Activated gamma-delta T cell (primary cell): Measurements from ENCODE around the gene SERINC3.
A peak's percentile ranks its signal among the peaks of the same experiment; 100 is the strongest.
"Not testable (repeated sequence)": the region's sequence is repeated elsewhere in the genome, so short reads cannot be mapped to it uniquely, and the experiment has no call there.

Experiments
- DNase-seq: peaks from one replicate; lab custom pipeline; 2025; lab: John Stamatoyannopoulos, UW
- total RNA-seq, 2 donors: gene quantifications; one replicate each; lab custom pipeline; 2026; lab: John Stamatoyannopoulos, UW

SERINC3 gene
- total RNA-seq: 232 to 267 reads per million in 2 donors

DNA sequence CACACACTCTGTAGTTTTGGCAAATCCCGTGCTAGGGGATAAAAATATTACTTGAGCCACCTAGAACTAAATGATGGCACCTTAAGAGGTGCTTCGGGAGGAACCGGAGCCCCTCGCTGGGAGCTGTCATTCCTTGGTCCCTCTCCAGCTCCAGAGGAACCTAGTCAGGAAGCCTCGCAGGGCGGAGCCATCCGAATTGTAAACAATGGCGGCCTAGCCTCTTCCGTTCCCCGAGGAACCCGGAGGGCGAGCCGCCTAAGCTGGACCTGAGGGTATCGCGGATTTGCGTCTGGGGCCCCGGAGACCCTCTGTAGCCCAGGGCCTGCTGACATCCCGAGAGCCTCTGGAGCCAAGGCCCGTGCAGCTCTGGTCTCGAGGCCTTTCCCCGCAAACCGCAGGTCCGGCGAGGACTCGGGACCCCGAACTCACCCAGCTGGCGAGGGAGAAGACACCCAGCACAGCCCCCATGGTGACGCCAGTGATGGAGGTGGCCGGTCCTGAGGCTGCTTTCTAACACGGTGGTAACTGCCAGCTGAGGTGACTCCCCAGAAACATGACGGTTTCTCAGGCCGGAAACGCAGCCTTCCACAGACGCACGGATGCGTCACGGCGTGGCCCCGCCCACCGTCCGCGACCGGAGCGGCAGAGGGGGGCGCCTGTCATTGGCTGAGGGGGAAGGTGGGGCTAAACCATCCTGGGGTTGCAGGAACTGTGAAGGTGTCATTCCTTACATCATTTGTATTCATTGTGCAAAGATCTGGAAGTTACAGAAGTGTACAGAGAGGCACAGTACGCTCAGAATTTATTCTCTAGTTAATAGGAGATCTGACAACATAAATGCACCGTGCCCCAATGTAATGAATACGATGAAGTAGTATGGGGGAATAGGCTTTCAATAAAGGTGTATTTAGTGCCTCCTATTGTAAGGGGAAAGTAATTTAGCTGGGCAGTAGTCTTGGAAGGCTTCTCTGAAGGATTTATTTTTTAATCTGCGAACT, at the start of gene SERINC3:
Gene SERINC3 (minus strand): TSS at position 587 of the 998 bp plus-strand sequence. CDS start 119 bp downstream, at position 468.
- DNase-seq: peak; percentile 97

DNA sequence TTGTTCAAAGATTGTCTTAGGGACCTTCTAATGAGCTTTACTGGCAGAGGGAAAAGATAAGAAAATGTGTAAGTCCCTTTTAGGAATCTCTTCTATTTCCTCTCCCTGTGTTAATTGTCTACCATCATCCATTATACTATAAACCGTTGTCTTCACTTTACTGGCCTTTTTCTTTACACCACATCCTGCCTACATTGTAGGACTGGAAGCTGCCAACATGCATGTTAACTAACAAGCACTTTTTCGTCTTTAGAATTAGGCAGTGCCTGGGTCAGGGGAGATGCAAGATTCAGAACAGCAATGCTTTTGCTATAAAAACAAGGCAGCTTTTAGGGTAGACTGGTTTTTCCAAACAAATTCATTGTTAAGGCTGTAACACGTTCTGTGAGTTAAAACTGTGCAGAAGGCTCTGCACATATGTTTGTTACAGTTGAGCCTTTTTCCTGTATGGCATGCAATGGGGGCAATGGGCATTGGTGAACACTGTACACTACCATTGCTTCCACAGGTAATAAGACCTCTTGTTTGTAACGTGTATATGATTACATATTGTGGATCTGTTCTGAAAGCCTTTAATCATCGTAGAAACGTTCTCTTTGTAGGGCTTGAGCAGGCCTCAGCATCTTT, 49.6 kb upstream of the SERINC3 start:
- DNase-seq: no peak

DNA sequence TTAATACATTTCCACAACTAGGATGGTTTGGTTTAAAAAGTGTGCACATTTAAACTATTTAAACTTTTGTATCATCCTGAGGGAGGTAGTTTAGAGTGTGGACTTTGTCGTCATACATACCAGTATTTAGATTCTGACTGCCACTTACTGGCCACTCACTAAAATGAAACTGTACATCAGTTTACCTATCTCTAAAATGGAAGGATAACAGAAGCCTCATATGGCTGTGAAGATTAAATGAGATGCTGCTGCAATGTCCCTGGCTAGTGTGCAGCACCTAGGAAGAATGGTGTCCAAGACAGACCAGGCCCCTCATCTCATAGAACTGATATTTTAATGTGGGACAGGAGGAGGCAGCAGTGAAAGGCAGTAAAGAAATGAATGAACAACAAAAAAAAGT, 48.5 kb upstream of the SERINC3 start:
- no peak for DNase-seq

DNA sequence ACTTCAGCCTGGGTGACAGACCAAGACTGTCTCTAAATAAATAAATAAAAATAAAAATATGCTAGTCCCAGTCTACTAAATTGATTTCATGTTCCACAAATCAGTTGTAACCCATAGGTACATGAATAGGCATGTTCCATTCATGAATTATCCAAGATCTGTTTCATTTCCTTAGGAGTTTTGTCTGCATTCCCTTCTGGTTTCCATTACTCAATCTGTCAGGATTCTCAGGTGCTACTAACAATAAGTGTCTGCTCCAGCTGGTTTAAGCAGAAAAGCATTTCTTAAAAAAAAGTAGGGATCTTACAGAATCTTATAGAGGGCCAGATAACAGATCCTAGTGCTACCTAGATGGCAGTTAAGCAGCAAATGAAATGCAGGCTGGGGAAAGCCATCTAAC, 44.9 kb upstream of the SERINC3 start:
- DNase-seq: no peak

DNA sequence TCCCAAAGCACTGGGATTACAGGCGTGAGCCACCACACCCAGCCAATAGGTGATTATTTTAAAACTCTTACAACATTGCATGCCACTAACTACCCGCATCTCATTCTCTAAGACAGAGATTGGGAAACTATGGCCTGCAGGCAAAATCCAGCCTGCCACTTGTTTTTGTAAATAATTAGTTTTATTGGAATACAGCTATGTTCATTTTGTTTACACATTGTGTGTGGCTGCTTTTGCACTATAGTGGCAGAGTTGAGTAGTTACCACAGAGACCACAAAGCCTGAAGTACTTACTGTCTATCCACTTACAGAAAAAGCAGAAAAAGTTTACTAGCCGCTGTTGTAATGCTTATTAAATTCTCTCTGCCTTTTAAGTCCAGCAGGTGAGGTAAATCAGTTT, 44.1 kb upstream of the SERINC3 start:
- no peak for DNase-seq

DNA sequence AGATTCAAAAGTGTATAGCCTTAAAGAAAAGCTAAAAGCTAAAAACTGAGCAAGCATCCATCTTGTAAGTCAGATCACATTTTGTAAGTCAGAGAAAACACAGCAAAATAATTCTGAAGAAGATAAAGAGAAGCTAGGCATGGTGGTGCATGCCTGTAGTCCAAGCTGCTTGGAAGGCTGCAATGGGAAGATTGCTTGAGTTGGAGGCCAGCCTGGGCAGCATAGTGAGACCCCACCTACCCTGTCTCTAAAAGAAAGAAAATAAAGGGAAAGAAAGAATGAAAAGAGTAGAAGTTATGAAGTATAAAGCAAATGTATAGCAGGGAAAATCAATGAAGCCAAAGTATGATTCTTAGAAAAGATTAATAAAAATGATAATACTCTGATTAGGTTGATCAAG, 40.0 kb upstream of the SERINC3 start:
- no peak for DNase-seq

DNA sequence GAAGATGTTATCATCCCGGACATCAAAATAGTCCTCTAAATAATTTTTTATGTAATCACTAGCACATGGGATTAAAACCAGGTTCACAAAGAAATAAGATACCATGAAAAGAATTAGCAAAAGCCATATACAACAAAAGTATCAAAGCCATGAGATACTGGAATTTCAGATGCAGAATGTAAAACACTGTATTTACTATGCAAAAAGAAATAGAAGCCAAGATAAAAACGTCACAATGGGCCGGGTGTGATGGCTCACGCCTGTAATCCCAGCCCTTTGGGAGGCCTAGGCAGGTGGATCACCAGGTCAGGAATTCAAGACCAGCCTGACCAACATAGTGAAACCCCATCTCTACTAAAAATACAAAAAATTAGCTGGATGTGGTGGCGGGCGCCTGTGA, 38.9 kb upstream of the SERINC3 start:
- not testable (repeated sequence) for DNase-seq

DNA sequence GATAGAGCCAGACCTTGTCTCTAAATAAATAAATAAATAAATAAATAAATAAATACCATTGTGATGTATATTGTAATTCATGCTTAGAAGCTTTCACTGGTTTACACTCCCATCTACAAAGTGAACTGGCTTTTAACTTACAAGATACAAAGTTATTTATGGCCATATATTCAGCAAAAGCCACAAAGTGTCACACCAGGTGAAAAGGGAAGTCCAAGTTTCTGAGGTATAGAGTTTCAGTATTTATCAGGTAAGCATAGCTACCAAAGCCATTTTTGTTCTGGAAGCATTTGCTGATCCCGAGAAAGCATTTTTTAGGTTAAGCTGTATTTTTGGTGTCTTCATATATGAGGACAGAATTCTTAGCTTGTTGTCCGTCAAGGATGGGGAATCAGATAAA, 38.4 kb upstream of the SERINC3 start:
- DNase-seq: no peak

DNA sequence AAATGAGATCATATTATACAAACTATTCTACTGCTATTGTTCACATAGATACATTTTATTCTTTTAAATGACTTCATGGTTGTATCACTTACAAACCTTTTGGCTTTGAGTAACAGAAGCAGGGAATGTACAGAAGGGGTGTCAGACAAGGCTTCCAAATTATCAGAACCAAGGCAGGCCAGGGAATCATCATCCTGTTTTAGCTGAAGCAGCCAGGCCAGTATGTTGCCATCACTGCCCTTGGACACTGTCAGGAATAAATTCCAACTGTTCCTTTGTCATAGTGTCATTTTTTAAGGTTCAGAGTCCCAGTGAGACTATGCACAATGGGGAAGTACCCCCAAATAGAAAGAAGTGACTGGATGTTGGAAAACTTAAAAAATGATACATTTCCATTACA, 37.4 kb upstream of the SERINC3 start:
- DNase-seq: no peak

DNA sequence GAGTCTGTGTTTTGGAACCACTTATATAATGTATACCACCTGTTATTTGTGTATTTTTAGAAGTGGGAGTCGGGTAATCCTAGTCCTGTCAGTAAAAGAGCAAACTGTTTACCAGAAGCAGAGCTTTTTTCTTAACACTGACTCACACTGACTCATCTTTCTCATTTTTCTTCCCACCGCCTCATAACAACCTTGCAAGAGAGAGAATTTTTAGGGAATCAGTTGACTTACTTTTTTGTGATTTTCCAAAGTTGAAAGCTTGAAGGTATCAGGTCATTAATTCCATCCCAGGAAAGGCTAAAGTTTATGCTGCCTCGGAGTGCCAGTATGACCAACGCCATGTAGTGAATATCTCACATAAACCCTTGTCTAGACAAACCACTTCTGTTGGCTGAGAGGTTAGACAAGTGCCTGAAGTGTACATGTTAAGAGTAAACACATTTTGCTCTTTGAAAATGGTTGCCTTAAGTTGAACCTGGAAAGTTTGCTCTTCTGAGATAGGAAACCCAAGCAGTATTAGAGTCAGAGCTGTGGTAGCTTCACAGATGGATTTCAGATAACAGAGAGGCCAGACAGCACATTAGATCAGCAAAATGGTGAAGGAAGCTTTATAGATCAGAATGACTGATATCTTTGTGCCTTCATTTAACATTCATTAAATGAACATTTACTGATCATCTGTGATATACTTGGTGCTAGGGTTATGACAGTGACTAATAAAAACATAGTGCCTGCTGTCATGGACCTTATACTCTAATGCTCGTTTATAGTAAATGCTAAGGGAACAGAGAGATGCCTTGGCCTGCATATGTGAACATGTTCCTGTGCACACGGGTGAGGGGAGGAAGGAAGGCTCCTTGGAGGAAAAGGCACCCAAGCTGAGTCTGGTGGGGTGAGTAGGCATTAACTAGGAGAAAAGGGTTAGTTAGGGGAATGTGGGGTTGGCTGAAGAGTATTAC, 31.4 kb upstream of the SERINC3 start:
- DNase-seq: no peak

DNA sequence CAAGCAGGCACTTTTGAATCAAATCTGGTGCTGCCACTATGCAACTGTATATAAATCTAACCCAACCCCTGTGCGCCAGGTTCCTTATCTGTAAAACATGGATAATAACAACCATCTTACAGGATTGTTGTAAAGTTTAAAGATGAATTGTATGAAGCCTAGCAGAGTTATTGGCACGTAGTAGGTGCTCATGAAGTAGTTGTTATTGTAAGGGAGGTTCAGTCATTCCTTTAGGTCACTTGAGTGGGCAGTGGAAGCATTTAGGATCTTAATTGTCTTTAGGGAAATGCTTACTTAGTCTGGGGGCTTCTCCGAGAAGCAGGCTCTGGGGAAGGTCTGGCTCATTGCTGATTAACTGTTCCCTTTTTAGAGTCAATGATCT, 30.7 kb upstream of the SERINC3 start:
- DNase-seq: no peak

DNA sequence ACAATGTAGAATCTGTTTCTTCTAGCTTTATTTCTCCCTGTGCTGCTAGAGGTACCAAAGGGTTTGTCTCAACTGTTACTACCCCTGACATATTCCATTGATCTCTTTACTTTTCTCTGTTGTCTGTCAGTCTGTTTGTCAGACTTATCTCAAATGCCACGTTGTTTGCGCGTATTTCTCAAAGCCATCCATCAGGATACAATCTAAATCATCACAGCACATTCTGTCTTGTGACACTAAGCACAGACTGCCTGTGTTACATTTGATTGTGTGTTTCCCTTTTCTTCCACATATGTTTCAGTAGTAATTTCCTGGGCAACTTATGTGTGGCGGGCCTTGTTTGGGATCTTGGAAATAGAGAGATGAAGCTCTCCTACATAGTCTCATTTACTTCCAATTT, 30.2 kb upstream of the SERINC3 start:
- no peak for DNase-seq

DNA sequence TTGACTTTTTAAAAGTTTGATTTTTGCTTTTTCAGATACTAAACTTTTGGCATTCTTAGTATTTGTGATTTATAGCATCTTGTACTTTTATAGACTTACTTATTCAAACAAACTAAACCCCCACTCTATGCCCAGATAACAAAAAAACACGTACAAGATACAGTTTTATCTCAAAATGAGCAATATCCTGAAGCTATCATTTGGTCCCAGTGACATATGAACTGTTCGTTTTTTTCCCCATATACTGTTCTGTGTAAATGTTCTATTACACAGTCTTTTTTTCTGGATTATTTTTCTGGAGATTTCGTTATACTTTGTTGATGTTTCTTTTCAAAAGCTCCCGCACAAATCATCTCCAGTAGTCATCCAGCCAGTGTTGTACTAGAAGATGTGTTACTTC, 27.3 kb upstream of the SERINC3 start:
- no peak for DNase-seq

DNA sequence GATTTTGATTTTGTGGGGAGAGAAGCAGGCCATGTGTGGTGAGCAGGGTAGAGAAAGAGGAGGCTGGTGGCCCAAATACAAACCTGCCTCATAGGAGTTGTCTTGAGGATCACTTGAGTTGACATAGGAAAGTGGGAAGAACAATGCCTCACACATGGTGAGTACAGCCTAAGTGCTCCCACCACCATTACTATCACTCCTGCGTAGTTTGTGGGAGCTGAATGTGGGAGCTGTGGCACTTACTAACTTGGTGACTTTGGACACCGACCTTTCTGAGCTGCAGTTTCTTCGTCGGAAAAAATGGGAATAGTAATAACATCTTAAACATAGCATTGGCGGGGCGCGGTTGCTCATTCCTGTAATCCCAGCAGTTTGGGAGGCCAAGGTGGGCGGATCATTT, 25.5 kb upstream of the SERINC3 start:
- no peak for DNase-seq

DNA sequence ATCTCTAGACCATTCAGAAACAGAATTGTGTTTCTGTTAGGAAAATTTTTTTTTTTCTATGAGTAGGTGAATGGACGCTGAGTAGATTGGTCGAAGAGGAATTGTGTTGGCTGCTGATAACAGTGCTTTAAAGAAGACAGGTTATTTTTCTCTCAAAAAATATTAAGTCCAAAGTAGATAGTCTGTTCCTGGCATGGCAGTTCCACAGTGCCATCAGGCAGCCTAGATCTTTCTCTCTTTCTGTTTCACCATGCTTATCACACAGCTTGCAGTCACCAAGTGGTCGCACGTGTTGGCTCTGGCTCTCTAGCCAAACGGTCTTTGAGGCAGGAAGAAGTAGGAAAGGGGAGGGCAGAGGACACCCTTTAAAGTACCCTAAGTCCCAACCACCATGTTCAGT, 22.4 kb upstream of the SERINC3 start:
- no peak for DNase-seq

DNA sequence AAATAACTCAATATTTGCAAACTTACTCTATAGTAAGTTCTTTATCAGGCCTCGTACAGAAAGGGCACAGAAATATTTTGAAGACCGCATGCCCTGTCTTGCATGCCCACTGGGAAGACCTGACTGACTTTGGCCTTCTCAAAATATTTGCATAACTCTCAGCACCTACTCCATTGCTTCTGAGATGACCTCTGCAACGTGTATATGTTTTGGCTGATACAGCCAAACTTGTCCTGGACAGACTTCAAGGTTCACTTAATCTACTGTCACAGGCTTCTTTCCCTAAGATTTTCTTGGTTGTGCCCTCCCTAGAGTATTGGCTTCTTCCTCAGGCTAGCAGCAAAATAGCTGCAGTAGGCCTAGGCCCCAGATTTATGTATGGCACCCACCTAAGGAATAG, 21.5 kb upstream of the SERINC3 start:
- no peak for DNase-seq

DNA sequence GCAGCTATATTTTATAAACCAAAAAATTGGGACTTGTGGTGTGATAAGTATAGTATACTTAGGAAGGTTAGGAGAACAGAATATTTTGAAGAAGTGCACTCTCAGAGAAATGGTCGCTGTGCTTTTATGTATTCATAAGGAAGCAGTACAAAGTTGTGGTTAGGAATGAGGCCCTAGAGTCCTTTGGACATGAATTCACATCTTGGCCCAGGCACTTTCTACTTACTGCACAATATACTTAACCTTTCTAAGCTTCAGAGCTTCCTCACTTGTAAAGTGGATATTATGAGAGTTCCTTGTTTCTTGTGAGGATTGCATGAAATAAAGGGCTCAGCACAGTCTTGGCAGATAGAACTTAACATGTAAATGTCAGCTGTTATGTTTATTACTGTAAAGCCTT, 21.0 kb upstream of the SERINC3 start:
- no peak for DNase-seq

DNA sequence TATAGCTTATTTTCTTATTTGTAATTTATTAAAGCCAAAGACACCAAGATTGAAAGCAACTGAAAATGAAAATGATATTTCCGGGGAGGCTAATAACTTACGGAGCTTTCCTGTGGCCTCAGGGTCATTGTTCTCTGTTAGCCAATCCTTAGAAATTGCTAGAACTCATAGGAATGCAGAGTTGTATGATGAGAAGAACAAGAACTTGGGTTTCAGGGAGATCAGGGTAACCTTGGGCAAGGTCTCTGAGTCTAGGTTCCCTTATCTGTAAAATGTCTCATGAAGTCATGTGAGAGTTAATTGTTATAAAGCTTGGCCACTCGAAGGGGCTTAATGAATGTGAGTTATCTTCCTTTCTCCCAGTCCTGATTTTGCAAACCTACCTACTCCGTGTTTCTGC, 20.1 kb upstream of the SERINC3 start:
- no peak for DNase-seq

DNA sequence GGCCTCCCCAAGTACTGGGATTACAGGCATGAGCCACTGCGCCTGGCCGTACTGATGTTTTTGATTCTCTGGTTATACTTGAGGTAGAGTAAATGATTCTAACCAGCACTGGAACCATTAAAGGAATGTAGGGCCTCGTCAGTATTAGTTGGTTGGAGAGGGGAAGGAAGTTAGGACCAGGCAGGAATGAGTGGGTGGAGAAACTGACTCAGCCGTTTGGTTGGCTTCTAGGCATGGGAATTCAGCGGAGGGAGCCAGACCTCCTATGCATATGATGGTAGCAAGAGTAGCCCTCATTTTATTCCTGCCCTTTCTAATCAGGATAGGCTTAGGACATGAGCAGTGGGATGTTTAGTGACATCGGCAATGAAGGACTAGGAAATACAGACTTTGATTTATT, 19.0 kb upstream of the SERINC3 start:
- DNase-seq: no peak

DNA sequence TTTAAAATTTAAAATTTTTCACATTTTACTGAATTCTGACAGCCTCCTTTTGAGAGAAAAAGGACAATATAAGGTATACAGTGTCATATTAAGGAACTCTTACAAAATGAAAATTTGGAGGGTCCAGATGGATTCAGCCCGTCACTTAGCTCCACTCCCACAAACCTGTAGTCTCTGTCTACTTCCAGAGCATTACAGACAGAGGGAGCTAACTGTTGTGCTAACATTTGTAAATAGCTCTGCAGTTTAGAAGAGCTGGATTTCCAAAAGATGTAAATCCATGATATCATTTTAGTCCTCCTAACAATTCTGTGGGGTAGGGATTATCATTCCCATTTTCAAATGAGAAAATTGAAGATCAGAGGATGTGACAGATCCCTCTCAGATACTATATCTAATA, 16.1 kb upstream of the SERINC3 start:
- DNase-seq: no peak

DNA sequence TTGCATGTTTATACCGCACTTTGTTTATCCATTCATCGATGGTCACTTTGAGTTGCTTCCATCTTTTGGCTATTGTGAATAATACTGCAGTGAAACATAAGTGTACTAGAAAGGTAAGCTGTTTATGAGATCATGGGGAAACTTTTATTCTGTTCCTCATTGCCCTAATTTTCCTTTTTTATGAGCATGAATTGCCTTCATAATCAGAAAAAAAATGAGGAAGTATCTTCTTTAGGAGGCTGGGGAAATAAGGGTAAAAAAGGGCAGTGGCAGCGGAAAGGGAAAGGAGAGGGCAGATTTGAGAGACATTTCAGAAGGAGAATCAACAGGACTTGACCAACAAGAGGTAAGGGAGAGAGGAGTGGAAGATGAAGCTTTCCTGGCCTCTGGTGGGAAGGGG, 14.3 kb upstream of the SERINC3 start:
- DNase-seq: no peak

DNA sequence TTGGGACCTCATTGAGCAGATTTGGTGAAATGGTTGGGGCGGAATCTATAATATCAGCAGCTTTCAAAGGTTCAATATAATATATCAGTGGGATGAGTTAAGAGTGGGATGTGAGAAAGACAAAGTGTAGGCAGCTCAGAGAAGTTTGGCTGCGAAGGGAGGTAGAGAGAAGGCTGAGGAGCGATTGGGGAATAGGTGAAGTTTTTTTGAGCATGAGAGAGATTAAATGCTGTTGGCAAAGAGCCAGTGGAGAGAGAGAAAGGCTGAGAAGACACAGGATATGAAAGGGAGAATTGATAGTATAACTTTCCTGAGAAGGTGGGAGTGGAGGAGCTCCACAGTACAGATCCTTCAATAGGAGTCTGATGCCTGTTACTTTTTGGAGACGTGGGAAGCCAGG, 12.1 kb upstream of the SERINC3 start:
- no peak for DNase-seq
